Fibroblast of mammary gland (primary cell): Measurements from ENCODE around the gene SAA1.

Experiments
- DNase-seq: peaks from one replicate; pipeline ENCODE4 v3.0.0-alpha.2; 2010; ENCODE audit warnings: low read depth
- H3K4me3 ChIP-seq: 2 replicates; pipeline ENCODE4 v1.5.1; 2011; ENCODE audit warnings: low read depth, mild to moderate bottlenecking, low read length, moderate library complexity; ENCODE audit not compliant: control insufficient read depth
- CTCF ChIP-seq: conservative IDR thresholded peaks from 2 replicates; pipeline ENCODE4 v1.5.1; 2011; ENCODE audit warnings: low read depth, low read length, inconsistent platforms; ENCODE audit not compliant: control insufficient read depth, insufficient read depth

Gene SAA1

GRCh38 chr11:18230859-18231258, 35.2 kb upstream of the SAA1 start:
- no peak for TF ChIP-seq CTCF
- H3K4me3 ChIP-seq, result no peak overlapping the region
- no peak for DNase-seq

- no peak for DNase-seq
- TF ChIP-seq CTCF, result no peak
- H3K4me3 ChIP-seq, result no peak overlapping the region
Observed at GRCh38 chr11:18233912-18234311, 32.2 kb upstream of the SAA1 start.

GRCh38 chr11:18235394-18236334, 30.4 kb upstream of the SAA1 start:
- H3K4me3 ChIP-seq, result no peak overlapping the region
- no peak for TF ChIP-seq CTCF
- DNase-seq, result peak; percentile 30

GRCh38 chr11:18236664-18237356, 29.3 kb upstream of the SAA1 start, which contains the start of gene SAA4:
Gene SAA4, minus strand, starts transcription at chr11:18236802. Its CDS starts 876 bp downstream, at chr11:18235926.
- H3K4me3 ChIP-seq, result no peak within 1 kb of the TSS
- DNase-seq, result no peak
- no peak for TF ChIP-seq CTCF

GRCh38 chr11:18239655-18240054, 26.4 kb upstream of the SAA1 start:
- TF ChIP-seq CTCF, result no peak
- H3K4me3 ChIP-seq, result no peak overlapping the region
- DNase-seq, result no peak

- DNase-seq, result peak; percentile 74
- peak; percentile 93 for TF ChIP-seq CTCF
- H3K4me3 ChIP-seq, result no peak overlapping the region
Observed at GRCh38 chr11:18243783-18244362, 22.2 kb upstream of the SAA1 start.
